ENCODE results near the gene TFF1.

The TFF1 gene

DNA sequence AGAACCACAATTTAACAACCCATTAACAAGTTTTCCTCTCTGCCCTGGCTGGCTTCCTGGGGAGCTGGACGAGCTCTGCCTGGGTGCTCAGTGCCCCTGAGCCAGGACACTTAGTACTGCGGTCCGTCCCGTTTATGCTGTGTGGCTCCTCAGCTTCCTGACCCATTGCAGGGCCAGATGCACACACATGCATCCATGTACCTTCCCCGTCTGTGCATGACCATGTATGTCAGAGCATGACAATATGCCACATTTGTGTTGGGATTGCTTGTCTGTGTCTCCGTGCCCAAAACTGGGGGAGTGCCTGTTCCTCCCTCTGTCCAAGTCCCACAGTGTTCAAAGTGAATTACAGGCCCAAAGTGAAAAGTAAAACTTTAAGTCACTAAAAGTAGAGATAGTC is 41.4 kb downstream of the TFF1 start:
- DNase-seq: no peak
- H3K27ac ChIP-seq (ENCODE audit: low read length): no peak overlapping the region
- TF ChIP-seq, protein P1, sequence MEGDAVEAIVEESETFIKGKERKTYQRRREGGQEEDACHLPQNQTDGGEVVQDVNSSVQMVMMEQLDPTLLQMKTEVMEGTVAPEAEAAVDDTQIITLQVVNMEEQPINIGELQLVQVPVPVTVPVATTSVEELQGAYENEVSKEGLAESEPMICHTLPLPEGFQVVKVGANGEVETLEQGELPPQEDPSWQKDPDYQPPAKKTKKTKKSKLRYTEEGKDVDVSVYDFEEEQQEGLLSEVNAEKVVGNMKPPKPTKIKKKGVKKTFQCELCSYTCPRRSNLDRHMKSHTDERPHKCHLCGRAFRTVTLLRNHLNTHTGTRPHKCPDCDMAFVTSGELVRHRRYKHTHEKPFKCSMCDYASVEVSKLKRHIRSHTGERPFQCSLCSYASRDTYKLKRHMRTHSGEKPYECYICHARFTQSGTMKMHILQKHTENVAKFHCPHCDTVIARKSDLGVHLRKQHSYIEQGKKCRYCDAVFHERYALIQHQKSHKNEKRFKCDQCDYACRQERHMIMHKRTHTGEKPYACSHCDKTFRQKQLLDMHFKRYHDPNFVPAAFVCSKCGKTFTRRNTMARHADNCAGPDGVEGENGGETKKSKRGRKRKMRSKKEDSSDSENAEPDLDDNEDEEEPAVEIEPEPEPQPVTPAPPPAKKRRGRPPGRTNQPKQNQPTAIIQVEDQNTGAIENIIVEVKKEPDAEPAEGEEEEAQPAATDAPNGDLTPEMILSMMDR (IDR thresholded peaks at IDR 0.05; ENCODE audit: borderline replicate concordance, extremely low read depth, low read length, poor library complexity, severe bottlenecking): no peak
- H3K36me3 ChIP-seq (ENCODE audit: insufficient read depth, low read length): no peaks in the 10 kb centered on the region
- H2AFZ ChIP-seq (ENCODE audit: low read depth, low read length): no peak overlapping the region
- no peak for ATAC-seq (ENCODE audit: insufficient read depth, low read depth)
- no peaks in the 10 kb centered on the region for H3K9me3 ChIP-seq (ENCODE audit: insufficient read depth, low read length, severe bottlenecking)
- no peak overlapping the region for H3K9ac ChIP-seq (ENCODE audit: low read depth, low read length)
- no peak overlapping the region for H3K4me3 ChIP-seq (ENCODE audit: low read depth in 1 of 2, low read length in 2 of 2)
- no peaks in the 10 kb centered on the region for H3K27me3 ChIP-seq (ENCODE audit: insufficient read depth, low read length, poor library complexity)
- no peaks in the 10 kb centered on the region for H4K20me1 ChIP-seq (ENCODE audit: insufficient read depth, low read length)
- H3K79me2 ChIP-seq (ENCODE audit: insufficient read depth, low read length): no peaks in the 10 kb centered on the region
- H3K4me2 ChIP-seq (ENCODE audit: insufficient read depth, low read length): no peak overlapping the region
- H3K4me1 ChIP-seq (ENCODE audit: insufficient read depth, low read length): no peaks in the 10 kb centered on the region

DNA sequence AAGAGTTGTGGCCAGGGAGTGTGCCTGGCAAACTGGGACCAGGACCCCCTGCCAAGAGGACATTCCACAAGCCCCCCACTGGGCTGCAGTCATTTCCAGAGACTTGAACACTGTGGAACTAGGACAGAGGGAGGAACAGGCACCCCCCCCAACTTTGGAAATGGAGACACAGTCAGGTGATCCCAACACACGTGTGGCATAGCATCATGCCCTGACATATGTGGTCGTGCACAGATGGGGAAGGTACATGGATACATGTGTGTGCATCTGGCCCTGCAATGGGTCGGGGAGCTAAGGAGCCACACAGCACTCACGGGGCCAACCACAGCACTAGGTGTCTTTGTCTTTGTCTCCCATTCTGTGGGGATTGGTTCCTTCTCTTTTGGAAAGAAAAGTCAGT is 44.5 kb downstream of the TFF1 start:
- ATAC-seq (ENCODE audit: insufficient read depth, low read depth) (no peak), DNase-seq (no peak)
- Histone ChIP-seq H3K4me3 (ENCODE audit: low read depth in 1 of 2, low read length in 2 of 2) (no peak overlapping the region), H3K4me2 (ENCODE audit: insufficient read depth, low read length) (no peak overlapping the region), H4K20me1 (ENCODE audit: insufficient read depth, low read length) (no peaks in the 10 kb centered on the region), H3K27me3 (ENCODE audit: insufficient read depth, low read length, poor library complexity) (no peaks in the 10 kb centered on the region), H2AFZ (ENCODE audit: low read depth, low read length) (no peak overlapping the region), H3K9me3 (ENCODE audit: insufficient read depth, low read length, severe bottlenecking) (no peaks in the 10 kb centered on the region), H3K27ac (ENCODE audit: low read length) (no peak overlapping the region), H3K79me2 (ENCODE audit: insufficient read depth, low read length) (no peaks in the 10 kb centered on the region), H3K9ac (ENCODE audit: low read depth, low read length) (no peak overlapping the region), H3K36me3 (ENCODE audit: insufficient read depth, low read length) (no peaks in the 10 kb centered on the region), H3K4me1 (ENCODE audit: insufficient read depth, low read length) (no peaks in the 10 kb centered on the region)
- TF ChIP-seq EZH2 (IDR thresholded peaks at IDR 0.05; ENCODE audit: borderline replicate concordance, low read depth, low read length, severe bottlenecking): no peak
- TF ChIP-seq, protein P1 (IDR thresholded peaks at IDR 0.05; ENCODE audit: borderline replicate concordance, extremely low read depth, low read length, poor library complexity, severe bottlenecking): no peak

DNA sequence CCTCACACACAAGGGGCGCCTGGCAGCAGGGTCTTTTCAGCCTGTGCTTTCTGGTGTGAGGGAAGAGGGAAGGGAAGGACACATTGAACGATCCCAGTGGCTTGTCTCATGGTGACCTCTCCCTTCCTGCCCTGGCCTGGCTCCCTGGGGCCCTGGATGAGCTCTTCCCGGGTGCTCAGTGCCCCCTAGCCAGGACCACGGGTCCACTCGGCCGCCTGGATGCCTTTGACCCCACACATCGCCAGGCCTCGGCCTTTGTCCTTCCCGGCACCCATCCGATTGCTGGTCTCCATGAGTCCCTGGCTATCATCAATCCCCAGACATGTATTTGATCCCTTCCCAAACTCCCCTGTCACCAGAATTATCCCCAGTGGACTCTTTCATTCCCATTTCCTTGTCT is 45.1 kb downstream of the TFF1 start:
- TF ChIP-seq EZH2 (IDR thresholded peaks at IDR 0.05; ENCODE audit: borderline replicate concordance, low read depth, low read length, severe bottlenecking): no peak
- TF ChIP-seq, protein P1 (IDR thresholded peaks at IDR 0.05; ENCODE audit: borderline replicate concordance, extremely low read depth, low read length, poor library complexity, severe bottlenecking): no peak
- H3K79me2 ChIP-seq (ENCODE audit: insufficient read depth, low read length): no peaks in the 10 kb centered on the region
- ATAC-seq (ENCODE audit: insufficient read depth, low read depth) (no peak), DNase-seq (no peak)
- no peaks in the 10 kb centered on the region for H3K36me3 ChIP-seq (ENCODE audit: insufficient read depth, low read length)
- no peaks in the 10 kb centered on the region for H4K20me1 ChIP-seq (ENCODE audit: insufficient read depth, low read length)
- no peaks in the 10 kb centered on the region for H3K9me3 ChIP-seq (ENCODE audit: insufficient read depth, low read length, severe bottlenecking)
- H2AFZ ChIP-seq (ENCODE audit: low read depth, low read length): no peak overlapping the region
- no peak overlapping the region for H3K9ac ChIP-seq (ENCODE audit: low read depth, low read length)
- H3K27me3 ChIP-seq (ENCODE audit: insufficient read depth, low read length, poor library complexity): no peaks in the 10 kb centered on the region
- H3K4me1 ChIP-seq (ENCODE audit: insufficient read depth, low read length): no peaks in the 10 kb centered on the region
- H3K4me2 ChIP-seq (ENCODE audit: insufficient read depth, low read length): no peak overlapping the region
- H3K27ac ChIP-seq (ENCODE audit: low read length): no peak overlapping the region
- H3K4me3 ChIP-seq (ENCODE audit: low read depth in 1 of 2, low read length in 2 of 2): no peak overlapping the region

DNA sequence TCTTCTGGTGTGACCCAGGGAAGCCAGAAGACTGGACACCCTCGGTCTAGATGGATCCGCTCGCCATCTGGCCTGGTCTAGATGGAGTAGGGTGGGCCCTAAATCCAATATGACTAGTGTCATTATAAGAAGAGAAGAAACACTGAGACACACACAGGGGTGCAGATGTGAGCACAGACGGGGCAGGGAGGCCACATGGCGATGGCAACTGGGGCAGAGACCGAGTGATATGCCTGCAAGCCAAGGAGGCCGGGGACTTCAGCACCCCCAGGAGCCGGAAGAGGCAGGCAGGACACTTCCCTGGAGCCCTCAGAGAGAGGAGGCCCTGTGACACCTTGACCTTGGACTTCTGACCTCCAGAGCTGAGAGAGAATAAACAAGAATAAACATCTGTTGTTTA is 45.5 kb downstream of the TFF1 start:
- DNase-seq (no peak), ATAC-seq (ENCODE audit: insufficient read depth, low read depth) (no peak)
- Histone ChIP-seq H2AFZ (ENCODE audit: low read depth, low read length) (no peak overlapping the region), H3K4me3 (ENCODE audit: low read depth in 1 of 2, low read length in 2 of 2) (no peak overlapping the region), H3K4me2 (ENCODE audit: insufficient read depth, low read length) (no peak overlapping the region), H3K36me3 (ENCODE audit: insufficient read depth, low read length) (no peaks in the 10 kb centered on the region), H3K9me3 (ENCODE audit: insufficient read depth, low read length, severe bottlenecking) (no peaks in the 10 kb centered on the region), H3K79me2 (ENCODE audit: insufficient read depth, low read length) (no peaks in the 10 kb centered on the region), H3K4me1 (ENCODE audit: insufficient read depth, low read length) (no peaks in the 10 kb centered on the region), H4K20me1 (ENCODE audit: insufficient read depth, low read length) (no peaks in the 10 kb centered on the region), H3K27me3 (ENCODE audit: insufficient read depth, low read length, poor library complexity) (no peaks in the 10 kb centered on the region), H3K9ac (ENCODE audit: low read depth, low read length) (no peak overlapping the region), H3K27ac (ENCODE audit: low read length) (no peak overlapping the region)
- TF ChIP-seq, protein P1 (IDR thresholded peaks at IDR 0.05; ENCODE audit: borderline replicate concordance, extremely low read depth, low read length, poor library complexity, severe bottlenecking): no peak
- no peak for TF ChIP-seq EZH2 (IDR thresholded peaks at IDR 0.05; ENCODE audit: borderline replicate concordance, low read depth, low read length, severe bottlenecking)
